Tibial nerve (tissue), 4 donors: ENCODE data around the gene NTNG2. TPM values are rescaled to one million over a fixed set of nuclear protein-coding genes. Genes with fewer than 3 reads are reported as not detected.

Experiments
- DNase-seq, 2 donors: peaks; one replicate each; pipeline ENCODE4 v3.0.0-alpha.2; 2019; ENCODE audit warnings: low spot score in 2 of 2
- H3K27ac ChIP-seq, 4 donors: fragments of 200-600 bp; sonication (generic) in 3 of 4; one replicate each; pipeline ENCODE4 v1.5.1; 2017 to 2019; ENCODE audit warnings: mild to moderate bottlenecking in 1 of 4
- H3K27me3 ChIP-seq, 2 donors: fragments of 200-600 bp; sonication (generic) in 1 of 2; one replicate each; pipeline versions ENCODE4 v1.5.1 to v1.6.0; 2017 to 2019
- H3K36me3 ChIP-seq, 3 donors: fragments of 200-600 bp; sonication (generic); one replicate each; pipeline ENCODE4 v1.5.1; 2018 to 2019
- H3K4me1 ChIP-seq, 4 donors: fragments of 200-600 bp; sonication (generic) in 3 of 4; one replicate each; pipeline ENCODE4 v1.5.1; 2017 to 2019
- H3K4me3 ChIP-seq, 4 donors: fragments of 200-600 bp; sonication (generic) in 3 of 4; one replicate each; pipeline ENCODE4 v1.5.1; 2017 to 2019; ENCODE audit warnings: mild to moderate bottlenecking in 1 of 4, moderate library complexity in 1 of 4
- H3K9me3 ChIP-seq, 4 donors: fragments of 200-600 bp; sonication (generic) in 3 of 4; one replicate each; pipeline ENCODE4 v1.5.1; 2017 to 2019
- EP300 ChIP-seq, 2 donors: sonication (generic); formaldehyde crosslinking; IDR thresholded peaks; one replicate each; pipeline ENCODE4 v1.6.1; 2017; ENCODE audit warnings: antibody characterized with exemption in 2 of 2, mild to moderate bottlenecking in 1 of 2
- POLR2A ChIP-seq, 2 donors: fragments of 450-650 bp; IDR thresholded peaks; one replicate each; pipeline ENCODE4 v1.6.1; 2017; ENCODE audit warnings: antibody characterized with exemption in 2 of 2, mild to moderate bottlenecking in 2 of 2, moderate library complexity in 2 of 2
- WGBS, 2 donors: methylation state at CpG; one replicate each; pipeline ENCODE4 v1.1.5; 2018; 5-methylcytosine and 5-hydroxymethylcytosine counted together
- total RNA-seq, 4 donors: library from RNA; depleted of rRNA; stranded (reverse); fragments of >200 nt; gene quantifications; one replicate each; pipeline ENCODE4 v1.1.0, GENCODE V29; 2016
- TF ChIP-seq, protein P1 (sequence below), 5 experiments: fragments of 200-600 bp in 3 of 5; fragments of 450-650 bp in 2 of 5; sonication (generic) in 3 of 5; IDR thresholded peaks; one replicate each; pipeline ENCODE4 v1.5.1; 2016 to 2019; ENCODE audit warnings: antibody characterized with exemption in 5 of 5, mild to moderate bottlenecking in 3 of 5, moderate library complexity in 2 of 5

NTNG2 gene
- total RNA-seq, 4 donors from 2014 or later, result 0.63 to 21.4 (median 1.0) TPM

DNA sequence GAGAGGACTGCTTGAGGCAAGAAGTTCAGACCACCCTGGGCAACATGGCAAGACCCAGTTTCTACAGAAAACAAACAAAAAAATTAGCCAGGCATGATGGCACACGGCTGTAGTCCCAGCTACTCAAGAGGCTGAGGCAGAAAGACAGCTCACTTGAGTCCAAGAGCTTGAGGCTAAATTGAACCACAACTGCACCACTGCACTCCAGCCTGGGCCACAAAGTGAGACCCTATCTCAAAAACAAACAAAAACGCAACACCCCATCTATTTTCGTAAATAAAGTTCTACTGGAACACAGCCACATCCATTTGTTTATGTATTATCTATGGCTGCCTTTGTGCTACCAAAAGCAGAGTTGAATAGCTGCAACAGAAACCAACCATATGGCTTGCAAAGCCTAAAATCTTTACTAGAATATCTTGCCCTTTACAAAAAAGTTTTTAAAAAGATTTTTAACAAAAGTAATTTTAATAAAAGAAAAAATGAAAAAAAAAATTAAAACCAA, 125.5 kb downstream of the NTNG2 start:
- peaks cover 3 to 92% (median 17%) of the 10 kb centered on the region in 3 donors for H3K36me3 ChIP-seq
- TF ChIP-seq, protein P1, sequence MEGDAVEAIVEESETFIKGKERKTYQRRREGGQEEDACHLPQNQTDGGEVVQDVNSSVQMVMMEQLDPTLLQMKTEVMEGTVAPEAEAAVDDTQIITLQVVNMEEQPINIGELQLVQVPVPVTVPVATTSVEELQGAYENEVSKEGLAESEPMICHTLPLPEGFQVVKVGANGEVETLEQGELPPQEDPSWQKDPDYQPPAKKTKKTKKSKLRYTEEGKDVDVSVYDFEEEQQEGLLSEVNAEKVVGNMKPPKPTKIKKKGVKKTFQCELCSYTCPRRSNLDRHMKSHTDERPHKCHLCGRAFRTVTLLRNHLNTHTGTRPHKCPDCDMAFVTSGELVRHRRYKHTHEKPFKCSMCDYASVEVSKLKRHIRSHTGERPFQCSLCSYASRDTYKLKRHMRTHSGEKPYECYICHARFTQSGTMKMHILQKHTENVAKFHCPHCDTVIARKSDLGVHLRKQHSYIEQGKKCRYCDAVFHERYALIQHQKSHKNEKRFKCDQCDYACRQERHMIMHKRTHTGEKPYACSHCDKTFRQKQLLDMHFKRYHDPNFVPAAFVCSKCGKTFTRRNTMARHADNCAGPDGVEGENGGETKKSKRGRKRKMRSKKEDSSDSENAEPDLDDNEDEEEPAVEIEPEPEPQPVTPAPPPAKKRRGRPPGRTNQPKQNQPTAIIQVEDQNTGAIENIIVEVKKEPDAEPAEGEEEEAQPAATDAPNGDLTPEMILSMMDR (IDR thresholded peaks at IDR 0.05), result no peak
- TF ChIP-seq POLR2A (IDR thresholded peaks at IDR 0.05) (no peak), EP300 (IDR thresholded peaks at IDR 0.05) (no peak)
- 75 to 77% methylated on average over 3 of the region's 3 CpGs for WGBS, 2 donors

GRCh38 chr9:132288361-132288760, 126.5 kb downstream of the NTNG2 start:
- Histone ChIP-seq H3K27me3 (no peaks in the 10 kb centered on the region), H3K27ac (no peak overlapping the region), H3K4me3 (no peak overlapping the region), H3K4me1 (peaks cover 0 to 3% (median 0%) of the 10 kb centered on the region in 4 donors), H3K9me3 (no peaks in the 10 kb centered on the region), H3K36me3 (peaks cover 3 to 90% (median 6%) of the 10 kb centered on the region in 3 donors)
- WGBS, 2 donors, result 25 to 37% methylated on average over 1 of the region's 1 CpG
- TF ChIP-seq POLR2A (IDR thresholded peaks at IDR 0.05) (no peak), EP300 (IDR thresholded peaks at IDR 0.05) (no peak)
- TF ChIP-seq, protein P1 (IDR thresholded peaks at IDR 0.05), result no peak
- no peak for DNase-seq

More for the DNA sequence above, 125.5 kb downstream of the NTNG2 start:
- DNase-seq, result no peak
- Histone ChIP-seq H3K27ac (no peak overlapping the region), H3K4me3 (no peak overlapping the region), H3K4me1 (peaks cover 0 to 3% (median 0%) of the 10 kb centered on the region in 4 donors), H3K9me3 (no peaks in the 10 kb centered on the region), H3K27me3 (no peaks in the 10 kb centered on the region)

DNA sequence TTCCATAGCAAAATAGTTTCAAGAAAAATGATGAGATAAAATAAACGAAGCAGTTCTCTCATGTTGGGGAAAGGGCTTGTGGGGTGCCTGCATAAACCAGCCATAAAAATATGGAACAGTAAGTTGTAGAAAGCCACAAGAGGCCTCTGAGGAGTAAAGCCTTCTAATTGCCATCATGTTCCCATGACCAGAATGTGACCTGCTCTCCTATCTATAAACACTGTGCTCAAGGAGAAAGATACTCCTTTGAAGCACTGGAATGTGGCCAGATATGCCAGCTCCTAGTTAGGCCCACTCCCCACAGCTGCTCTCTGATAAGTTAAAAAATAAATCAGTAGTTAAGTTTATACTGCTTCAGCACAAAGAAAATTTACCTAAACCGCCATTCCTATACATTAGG, 127.1 kb downstream of the NTNG2 start:
- 66 to 69% methylated on average over 2 of the region's 2 CpGs for WGBS, 2 donors
- peaks cover 3 to 90% (median 5%) of the 10 kb centered on the region in 3 donors for H3K36me3 ChIP-seq
- H3K27me3 ChIP-seq, result no peaks in the 10 kb centered on the region
- TF ChIP-seq POLR2A (IDR thresholded peaks at IDR 0.05), result no peak
- no peak for TF ChIP-seq EP300 (IDR thresholded peaks at IDR 0.05)
- TF ChIP-seq, protein P1 (IDR thresholded peaks at IDR 0.05), result no peak
- no peak for DNase-seq
- H3K4me3 ChIP-seq, result no peak overlapping the region
- no peak overlapping the region for H3K27ac ChIP-seq
- peaks cover 0 to 3% (median 0%) of the 10 kb centered on the region in 4 donors for H3K4me1 ChIP-seq
- H3K9me3 ChIP-seq, result no peaks in the 10 kb centered on the region

- Histone ChIP-seq H3K27me3 (no peaks in the 10 kb centered on the region), H3K9me3 (no peaks in the 10 kb centered on the region), H3K27ac (no peak overlapping the region), H3K36me3 (peaks cover 4 to 90% (median 19%) of the 10 kb centered on the region in 3 donors), H3K4me3 (no peak overlapping the region), H3K4me1 (peaks cover 0 to 3% (median 0%) of the 10 kb centered on the region in 4 donors)
- TF ChIP-seq POLR2A (IDR thresholded peaks at IDR 0.05) (no peak), EP300 (IDR thresholded peaks at IDR 0.05) (no peak)
- TF ChIP-seq, protein P1 (IDR thresholded peaks at IDR 0.05), result no peak
- no peak for DNase-seq
- WGBS, 2 donors, result 88 to 92% methylated on average over 13 of the region's 13 CpGs
Observed at GRCh38 chr9:132293145-132293721, 131.4 kb downstream of the NTNG2 start.

Other genes starting within 250 kb of the NTNG2 start
- gene MED27, start 82.2 kb upstream of the NTNG2 start, total RNA-seq, result 10 to 100 TPM in 2 of 4 donors, 1 to 10 TPM in 2; 8.2 to 18.9 (median 11.8) TPM
- gene SETX, start 192.9 kb downstream of the NTNG2 start, total RNA-seq, result 10 to 100 TPM; 64.0 to 73.9 (median 65.1) TPM
- gene TTF1, start 244.8 kb downstream of the NTNG2 start, total RNA-seq, result 10 to 100 TPM in 3 of 4 donors, 1 to 10 TPM in 1; 9.6 to 30.4 (median 12.0) TPM
- gene CFAP77, start 248.2 kb downstream of the NTNG2 start, total RNA-seq, result under 1 TPM in 1 of 4 donors, not detected in 3; 0.66 TPM